T-helper 2 cell treated with Interferon-gamma antibody and Interleukin-4, amounts not matched to agents 5 μg/mL and 100 μg/mL, for 36 hours (primary cell): ENCODE measurements around the gene PLA2R1.

Experiments used
- DNase-seq: peaks from one replicate; pipeline ENCODE4 v3.0.0; 2021; ENCODE audit warnings: low spot score
- H3K27ac Mint-ChIP-seq: one replicate; pipeline ENCODE4 v1.8.0; 2021; ENCODE audit warnings: mild to moderate bottlenecking, mixed read lengths
- H3K27me3 Mint-ChIP-seq: one replicate; pipeline ENCODE4 v1.8.0; 2021; ENCODE audit warnings: low read depth, mixed read lengths
- H3K36me3 Mint-ChIP-seq: one replicate; pipeline ENCODE4 v1.8.0; 2021; ENCODE audit warnings: low read depth, mixed read lengths
- H3K4me1 Mint-ChIP-seq: one replicate; pipeline ENCODE4 v1.8.0; 2021; ENCODE audit warnings: low read depth, mixed read lengths
- H3K4me3 Mint-ChIP-seq: one replicate; pipeline ENCODE4 v1.8.0; 2022; ENCODE audit warnings: mild to moderate bottlenecking, moderate library complexity, mixed read lengths
- H3K9me3 Mint-ChIP-seq: one replicate; pipeline ENCODE4 v1.8.0; 2021; ENCODE audit warnings: mixed read lengths

PLA2R1 gene

DNA sequence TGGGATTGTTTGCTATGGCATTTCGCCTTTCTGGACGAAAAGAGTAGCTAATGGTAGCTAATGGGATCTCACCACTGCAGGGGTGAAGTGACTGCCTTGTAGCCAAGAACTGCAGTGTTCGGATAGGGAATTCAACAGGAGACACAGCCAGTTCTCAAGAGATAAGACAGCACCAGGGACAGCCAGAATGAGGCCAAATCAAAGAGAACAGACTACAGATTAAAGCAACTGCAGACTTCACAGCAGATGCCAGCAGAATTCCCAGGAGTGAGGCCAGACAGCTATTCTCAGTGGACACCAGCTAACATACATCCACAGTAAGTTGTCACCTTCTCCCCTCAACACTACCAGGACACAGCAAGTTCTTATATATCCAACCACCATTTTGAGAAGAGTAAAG, 124.0 kb downstream of the PLA2R1 start:
- Mint-ChIP-seq H3K27ac (no peak overlapping the region), H3K36me3 (no peaks in the 10 kb centered on the region), H3K4me3 (no peak overlapping the region), H3K27me3 (no peaks in the 10 kb centered on the region), H3K4me1 (no peaks in the 10 kb centered on the region), H3K9me3 (no peaks in the 10 kb centered on the region)
- no peak for DNase-seq

DNA sequence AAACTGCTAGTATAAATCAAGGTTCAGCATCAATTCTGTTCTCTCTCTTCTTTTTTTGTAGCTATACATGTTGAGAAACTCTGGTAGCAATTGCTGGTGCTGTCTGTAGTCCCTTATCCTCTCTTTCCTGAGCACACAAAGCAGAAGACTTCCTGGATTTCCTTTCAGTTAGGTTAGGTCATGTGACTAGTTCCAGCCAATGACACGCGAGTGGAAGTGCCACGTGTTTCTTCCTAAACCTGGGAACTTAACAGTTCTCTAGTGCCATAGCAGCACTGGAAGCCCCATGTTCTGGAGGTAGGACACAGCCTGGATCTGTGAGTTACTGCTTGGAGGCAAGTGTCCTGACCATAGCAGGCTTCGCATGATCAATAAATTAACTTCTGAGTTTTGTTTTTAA, 125.9 kb downstream of the PLA2R1 start:
- no peak overlapping the region for H3K4me3 Mint-ChIP-seq
- no peaks in the 10 kb centered on the region for H3K9me3 Mint-ChIP-seq
- H3K4me1 Mint-ChIP-seq = no peaks in the 10 kb centered on the region
- no peaks in the 10 kb centered on the region for H3K36me3 Mint-ChIP-seq
- no peak for DNase-seq
- no peak overlapping the region for H3K27ac Mint-ChIP-seq
- no peaks in the 10 kb centered on the region for H3K27me3 Mint-ChIP-seq

DNA sequence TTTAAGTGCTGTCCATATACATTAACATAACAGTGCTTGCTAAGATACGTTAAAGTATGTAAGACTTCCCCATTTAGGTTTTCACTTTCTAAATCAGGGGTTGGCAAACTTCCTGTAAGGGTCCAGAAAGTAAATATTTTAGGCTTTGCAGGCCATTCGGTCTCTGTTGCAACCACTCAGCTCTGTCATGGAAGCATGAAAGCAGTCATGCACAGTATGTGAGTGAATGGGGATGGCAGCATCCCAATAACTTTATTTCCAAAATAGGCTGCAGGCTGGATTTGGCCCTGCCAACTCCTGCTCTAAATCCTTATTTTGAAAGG, 128.7 kb downstream of the PLA2R1 start:
- no peak overlapping the region for H3K4me3 Mint-ChIP-seq
- H3K27me3 Mint-ChIP-seq = no peaks in the 10 kb centered on the region
- H3K9me3 Mint-ChIP-seq = peaks cover 3% of the 10 kb centered on the region
- no peaks in the 10 kb centered on the region for H3K4me1 Mint-ChIP-seq
- no peaks in the 10 kb centered on the region for H3K36me3 Mint-ChIP-seq
- H3K27ac Mint-ChIP-seq = no peak overlapping the region
- DNase-seq = no peak

DNA sequence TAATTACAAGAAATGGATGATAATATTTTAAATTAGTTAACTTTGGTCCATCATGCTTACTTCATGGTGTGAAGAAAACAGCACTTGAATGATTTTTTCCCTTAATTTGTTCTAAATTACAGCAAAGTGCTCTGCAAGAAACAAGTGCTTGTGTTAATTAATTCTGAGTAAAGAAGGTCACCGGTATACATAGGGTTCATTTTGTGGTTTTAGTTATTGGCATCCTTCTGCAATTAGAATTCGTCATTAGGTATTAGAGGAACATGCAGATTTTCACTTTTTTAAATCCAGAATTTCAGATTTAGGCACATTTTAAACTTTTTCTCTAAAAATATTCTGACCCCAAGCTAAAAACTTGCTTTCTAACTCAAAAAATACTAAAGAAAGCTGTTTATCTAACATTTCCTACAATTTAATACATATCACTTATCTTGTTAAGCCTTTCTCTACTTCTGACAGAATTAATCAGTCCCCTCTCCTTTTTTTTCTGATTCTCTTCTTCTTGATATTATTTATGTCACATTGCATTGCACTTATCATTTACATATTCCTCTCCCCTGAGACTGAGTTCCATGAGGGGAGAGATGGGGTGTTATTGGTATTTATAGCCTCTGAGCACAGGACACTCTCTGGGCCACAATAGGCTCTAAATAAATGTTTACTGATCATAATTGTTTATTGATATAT, 129.2 kb downstream of the PLA2R1 start:
- DNase-seq = no peak
- peaks cover 5% of the 10 kb centered on the region for H3K9me3 Mint-ChIP-seq
- H3K4me1 Mint-ChIP-seq = no peaks in the 10 kb centered on the region
- no peak overlapping the region for H3K27ac Mint-ChIP-seq
- no peaks in the 10 kb centered on the region for H3K36me3 Mint-ChIP-seq
- H3K4me3 Mint-ChIP-seq = no peak overlapping the region
- no peaks in the 10 kb centered on the region for H3K27me3 Mint-ChIP-seq

DNA sequence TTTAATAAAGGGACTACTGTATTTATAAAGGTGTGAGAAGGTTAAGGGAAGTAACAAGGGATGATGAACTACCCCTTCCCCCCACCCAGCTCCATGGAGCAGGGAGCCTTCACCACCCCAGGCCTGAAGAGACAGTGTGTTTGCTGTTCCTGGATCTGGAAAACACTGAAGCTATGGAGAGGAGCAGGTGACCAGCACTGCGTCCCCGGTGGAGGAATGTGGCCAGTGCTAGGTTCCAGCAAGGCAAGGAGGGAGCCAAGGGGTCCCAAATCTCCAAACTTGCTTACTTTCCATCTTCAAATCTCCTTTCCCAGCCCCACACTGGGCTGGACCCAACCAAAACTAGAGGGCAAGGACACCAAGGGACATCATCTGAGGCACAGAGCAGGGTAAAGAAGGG, 135.7 kb downstream of the PLA2R1 start:
- DNase-seq = no peak
- Mint-ChIP-seq H3K4me1 (peaks cover 2% of the 10 kb centered on the region), H3K27ac (no peak overlapping the region), H3K9me3 (peaks cover 7% of the 10 kb centered on the region), H3K27me3 (peaks cover 5% of the 10 kb centered on the region), H3K4me3 (no peak overlapping the region), H3K36me3 (no peaks in the 10 kb centered on the region)

DNA sequence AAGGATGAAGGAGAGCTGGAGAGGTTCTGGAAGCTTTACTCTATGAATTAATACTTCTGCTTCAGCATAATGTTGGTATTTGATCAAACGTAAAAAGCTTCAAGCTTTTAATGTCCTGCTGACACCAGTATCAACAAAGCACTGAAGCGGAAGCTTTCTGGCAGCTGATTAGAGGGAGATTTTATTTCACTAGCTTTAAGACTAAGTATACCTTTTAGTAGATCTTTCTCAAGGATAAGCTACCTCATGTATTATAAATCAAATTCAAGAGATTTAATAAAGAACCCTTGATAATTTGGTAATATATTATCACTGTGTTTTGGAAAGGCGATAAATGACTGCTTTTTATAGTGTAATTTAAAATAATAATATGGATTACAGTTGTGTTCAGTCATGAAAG, 136.4 kb downstream of the PLA2R1 start:
- Mint-ChIP-seq H3K9me3 (peaks cover 7% of the 10 kb centered on the region), H3K4me1 (peaks cover 2% of the 10 kb centered on the region), H3K27ac (no peak overlapping the region), H3K27me3 (peaks cover 5% of the 10 kb centered on the region), H3K4me3 (no peak overlapping the region), H3K36me3 (no peaks in the 10 kb centered on the region)
- no peak for DNase-seq

DNA sequence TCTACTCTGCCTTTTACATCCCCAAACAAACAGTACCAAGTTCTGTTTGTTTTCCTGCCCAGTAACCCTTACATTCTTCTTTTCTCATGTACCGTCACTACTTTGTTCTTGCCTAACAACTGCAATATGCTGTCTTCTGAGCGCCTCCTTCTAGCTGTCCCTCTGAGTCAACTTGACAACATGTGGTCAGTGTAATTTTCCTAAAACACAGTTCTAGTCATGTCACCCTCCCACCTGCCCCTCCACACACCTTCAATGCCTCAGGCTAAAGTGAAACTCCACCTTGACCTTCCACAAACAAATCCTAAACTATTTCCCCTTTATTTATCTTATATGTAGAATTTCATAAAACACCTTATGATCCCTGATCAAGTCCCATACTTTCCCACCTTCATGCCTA, 139.9 kb downstream of the PLA2R1 start:
- Mint-ChIP-seq H3K27ac (no peak overlapping the region), H3K36me3 (no peaks in the 10 kb centered on the region), H3K9me3 (no peaks in the 10 kb centered on the region), H3K4me1 (peaks cover 2% of the 10 kb centered on the region), H3K4me3 (no peak overlapping the region), H3K27me3 (peaks cover 10% of the 10 kb centered on the region)
- DNase-seq = no peak

DNA sequence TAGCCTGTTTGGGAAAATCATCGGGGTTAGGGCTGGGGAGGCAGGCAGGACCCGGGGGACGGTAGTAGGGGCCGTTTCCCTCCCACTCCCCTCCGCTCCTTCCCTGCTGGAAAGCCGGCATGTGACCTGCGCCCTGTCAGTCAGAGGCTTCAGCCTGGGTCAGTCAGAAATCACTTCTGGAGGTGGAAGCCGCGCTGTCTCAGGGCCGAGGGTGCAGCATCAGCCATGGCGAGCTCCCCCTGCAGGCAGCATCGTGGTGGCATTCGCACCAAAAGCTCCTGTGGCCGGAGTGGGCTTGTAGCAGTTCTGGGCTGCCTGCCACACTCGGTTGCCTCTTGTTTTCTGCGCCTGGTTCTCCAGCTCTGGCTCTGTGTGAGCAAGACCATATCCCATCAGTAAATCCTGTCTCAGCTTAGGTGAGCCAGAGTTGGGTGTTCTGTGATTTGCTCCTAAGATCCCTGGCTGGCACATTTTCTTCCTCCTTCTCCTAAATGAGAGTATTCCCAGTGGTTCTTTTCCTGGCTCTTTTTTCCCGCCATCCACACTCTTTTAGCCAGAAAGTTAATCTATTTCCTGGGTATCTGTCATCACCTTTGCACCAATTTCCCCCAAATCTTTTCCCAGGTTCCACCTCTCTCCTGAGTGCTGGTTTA, 140.5 kb downstream of the PLA2R1 start:
- no peak overlapping the region for H3K4me3 Mint-ChIP-seq
- peak; percentile 71 for DNase-seq
- H3K4me1 Mint-ChIP-seq = peaks cover 2% of the 10 kb centered on the region

DNA sequence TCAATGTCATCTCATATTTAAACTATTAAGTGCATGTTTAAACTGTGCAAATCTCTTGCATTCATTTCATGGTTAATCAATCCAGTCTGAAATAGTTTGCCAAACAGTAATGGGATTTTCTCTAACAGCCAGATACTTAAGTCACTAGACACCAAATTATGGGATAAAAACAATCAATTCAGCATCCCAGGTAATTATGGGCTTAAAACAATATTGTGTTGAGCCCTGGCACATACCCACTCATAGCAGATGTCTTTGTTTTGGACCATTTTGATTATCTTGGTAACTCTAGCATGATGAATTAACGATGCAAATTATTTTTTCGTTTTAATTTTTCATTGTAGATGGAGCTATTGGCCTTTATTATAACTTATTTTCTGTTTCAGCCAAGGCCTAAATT, 145.9 kb downstream of the PLA2R1 start:
- Mint-ChIP-seq H3K9me3 (no peaks in the 10 kb centered on the region), H3K36me3 (no peaks in the 10 kb centered on the region), H3K4me1 (no peaks in the 10 kb centered on the region), H3K27me3 (peaks cover 4% of the 10 kb centered on the region), H3K4me3 (no peak overlapping the region), H3K27ac (no peak overlapping the region)
- no peak for DNase-seq

More for the DNA sequence above, 140.5 kb downstream of the PLA2R1 start:
- Mint-ChIP-seq H3K27ac (no peak overlapping the region), H3K9me3 (no peaks in the 10 kb centered on the region), H3K27me3 (peaks cover 10% of the 10 kb centered on the region), H3K36me3 (no peaks in the 10 kb centered on the region)

DNA sequence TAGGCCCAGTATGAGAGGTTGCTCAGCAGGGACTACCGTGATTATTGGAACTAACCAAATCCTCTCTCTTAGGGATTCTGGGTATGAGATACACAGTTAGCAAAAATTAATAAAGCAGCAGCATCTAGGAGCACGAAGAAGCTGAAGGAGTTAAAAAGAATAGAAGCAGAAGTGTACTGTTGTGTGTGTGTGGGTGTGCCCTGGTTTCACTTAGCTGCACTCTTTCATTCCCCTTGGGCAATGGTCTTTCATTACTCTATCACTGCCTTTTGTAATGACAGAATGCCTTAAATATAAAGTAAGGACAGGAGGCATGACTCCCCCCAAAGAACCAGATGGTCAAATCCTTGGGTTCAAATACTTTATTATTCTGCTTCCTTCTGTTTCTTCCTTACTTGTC, 148.5 kb downstream of the PLA2R1 start:
- no peak overlapping the region for H3K27ac Mint-ChIP-seq
- no peaks in the 10 kb centered on the region for H3K4me1 Mint-ChIP-seq

DNA sequence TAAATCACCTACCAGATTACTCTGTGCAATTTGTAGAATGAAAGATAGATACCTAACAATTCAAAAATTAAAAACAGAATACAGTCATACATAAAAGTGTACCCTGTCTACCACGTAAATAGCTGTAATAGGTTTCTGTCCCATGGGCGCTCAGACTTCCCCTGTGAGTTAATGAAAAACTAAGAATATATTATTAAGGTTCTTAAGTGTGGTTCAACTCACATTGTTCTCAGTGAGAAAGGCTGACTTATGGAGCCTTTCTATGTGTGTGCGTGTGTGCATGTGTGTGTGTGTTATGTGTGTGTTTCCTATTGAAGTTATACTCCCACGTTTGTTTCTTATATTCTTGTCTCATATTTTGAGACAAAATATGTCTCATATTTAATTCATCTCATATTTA, 149.8 kb downstream of the PLA2R1 start:
- DNase-seq = no peak
- Mint-ChIP-seq H3K27ac (no peak overlapping the region), H3K4me1 (no peaks in the 10 kb centered on the region), H3K9me3 (no peaks in the 10 kb centered on the region), H3K27me3 (no peaks in the 10 kb centered on the region), H3K4me3 (no peak overlapping the region), H3K36me3 (no peaks in the 10 kb centered on the region)

More for the DNA sequence above, 148.5 kb downstream of the PLA2R1 start:
- H3K27me3 Mint-ChIP-seq = peaks cover 2% of the 10 kb centered on the region
- no peak for DNase-seq
- no peaks in the 10 kb centered on the region for H3K9me3 Mint-ChIP-seq
- H3K4me3 Mint-ChIP-seq = no peak overlapping the region
- no peaks in the 10 kb centered on the region for H3K36me3 Mint-ChIP-seq

DNA sequence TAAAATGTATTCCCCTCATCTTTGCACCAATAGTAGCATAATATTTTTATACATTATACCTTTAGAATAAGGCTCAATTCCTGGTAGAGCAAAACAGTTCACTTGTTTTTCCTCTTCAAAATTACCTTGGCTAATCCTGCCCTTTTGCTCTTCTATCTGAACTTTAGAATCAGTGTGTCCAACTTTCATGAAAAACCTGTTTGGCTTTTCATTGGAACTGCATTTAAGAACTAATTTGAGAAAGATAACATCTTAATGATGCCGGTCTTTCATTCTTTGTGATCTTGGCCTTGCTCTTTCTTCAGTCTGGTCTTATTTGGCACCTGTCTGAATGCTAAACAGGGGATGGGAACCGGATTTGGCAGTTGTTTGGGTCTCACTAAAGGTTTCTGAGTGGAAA, 151.5 kb downstream of the PLA2R1 start:
- H3K27ac Mint-ChIP-seq = no peak overlapping the region
- no peaks in the 10 kb centered on the region for H3K36me3 Mint-ChIP-seq
- no peak for DNase-seq
- no peaks in the 10 kb centered on the region for H3K4me1 Mint-ChIP-seq
- no peak overlapping the region for H3K4me3 Mint-ChIP-seq
- no peaks in the 10 kb centered on the region for H3K9me3 Mint-ChIP-seq
- H3K27me3 Mint-ChIP-seq = no peaks in the 10 kb centered on the region

DNA sequence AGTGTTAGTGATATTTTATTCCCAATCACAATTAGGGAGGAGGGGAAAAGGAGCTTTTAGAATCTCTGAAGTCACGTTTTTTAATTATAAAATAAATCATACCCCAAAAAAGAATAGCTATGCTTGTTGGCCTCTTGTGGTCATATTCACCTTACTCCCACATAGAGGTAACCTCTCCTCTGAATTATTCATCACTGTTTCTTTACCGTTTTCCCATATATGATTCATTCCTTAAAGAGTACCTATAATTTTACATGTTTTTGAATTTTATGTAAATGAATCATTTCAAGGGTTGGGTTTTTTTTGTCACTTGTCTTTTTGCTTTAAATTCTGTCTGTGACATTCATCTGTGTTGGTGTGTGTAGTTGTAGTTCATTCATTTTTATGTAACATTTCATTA, 153.8 kb downstream of the PLA2R1 start:
- DNase-seq = no peak
- Mint-ChIP-seq H3K27ac (no peak overlapping the region), H3K4me3 (no peak overlapping the region), H3K9me3 (no peaks in the 10 kb centered on the region), H3K4me1 (peaks cover 8% of the 10 kb centered on the region), H3K36me3 (no peaks in the 10 kb centered on the region), H3K27me3 (no peaks in the 10 kb centered on the region)

DNA sequence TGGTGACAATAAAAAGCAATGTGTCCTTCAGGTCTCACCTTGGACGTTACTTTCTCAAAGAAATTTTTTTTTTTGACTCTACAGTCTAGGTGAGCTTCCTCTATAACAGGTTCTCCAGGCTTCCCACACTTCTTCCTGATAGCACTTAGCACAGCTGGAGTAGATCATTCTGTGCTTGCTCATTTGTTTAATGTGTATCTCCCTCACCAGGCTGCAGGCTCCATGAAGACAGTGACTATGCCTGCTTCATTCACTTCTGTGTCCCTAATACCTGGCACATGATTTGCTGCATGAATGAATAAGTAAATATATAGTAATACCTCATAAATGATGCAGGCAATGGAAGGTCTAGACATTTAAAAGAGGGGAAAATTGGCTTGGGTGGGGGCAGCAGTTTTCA, 154.5 kb downstream of the PLA2R1 start:
- no peaks in the 10 kb centered on the region for H3K9me3 Mint-ChIP-seq
- no peaks in the 10 kb centered on the region for H3K36me3 Mint-ChIP-seq
- no peak for DNase-seq
- H3K27me3 Mint-ChIP-seq = no peaks in the 10 kb centered on the region
- peaks cover 14% of the 10 kb centered on the region for H3K4me1 Mint-ChIP-seq
- H3K27ac Mint-ChIP-seq = no peak overlapping the region
- H3K4me3 Mint-ChIP-seq = no peak overlapping the region
